HG02885 (cell line): Measurements from ENCODE around the gene ZNF804B.

Experiments
- ATAC-seq: cut with Tn5 transposase; IDR thresholded peaks from one replicate; pipeline ENCODE4 v1.9.1; 2021; ENCODE audit warnings: mild to moderate bottlenecking; ENCODE audit not compliant: unreplicated experiment, poor library complexity

The ZNF804B gene

DNA sequence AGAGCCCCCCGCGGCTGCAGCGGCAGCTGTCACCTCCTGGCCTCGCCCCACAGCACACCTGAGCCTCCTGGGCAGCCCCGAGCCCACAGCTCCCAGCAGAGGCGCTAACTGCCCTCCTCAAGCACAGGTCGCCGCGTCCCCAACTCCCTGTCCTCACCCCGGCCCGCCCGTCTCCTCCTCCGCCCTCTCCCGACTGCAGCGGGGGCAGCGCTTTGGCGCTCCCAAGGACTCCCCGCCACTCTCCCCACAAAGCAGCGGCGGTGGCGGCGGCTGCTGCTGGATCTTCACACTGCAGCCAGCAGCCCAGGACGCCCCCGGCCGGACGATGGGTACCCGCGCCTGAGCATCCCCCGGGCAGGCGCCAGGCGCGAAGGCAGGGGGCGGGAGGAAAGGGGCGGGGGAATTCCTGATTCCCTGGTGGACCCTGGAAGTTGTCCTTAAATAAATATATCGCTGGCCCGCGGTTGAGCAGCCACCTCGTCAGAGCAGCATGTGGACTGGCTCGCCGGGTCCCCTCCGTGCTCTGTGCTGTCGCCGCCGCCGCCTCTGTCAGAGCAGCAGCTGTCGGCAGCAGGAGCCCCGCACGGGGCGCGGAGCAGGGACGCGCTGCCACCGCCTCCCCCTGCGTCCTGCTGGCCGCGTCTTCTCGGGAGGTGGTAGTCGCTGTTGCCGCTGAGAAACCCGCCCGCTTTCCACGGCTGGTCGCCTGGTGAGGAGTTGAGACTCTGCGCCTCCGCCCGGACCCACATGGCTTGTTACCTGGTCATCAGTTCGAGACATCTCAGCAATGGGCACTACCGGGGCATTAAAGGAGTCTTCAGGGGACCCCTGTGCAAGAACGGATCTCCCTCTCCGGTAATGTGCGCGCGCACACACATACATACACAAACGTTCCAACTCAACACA, at the start of gene ZNF804B:
Gene ZNF804B (plus strand): TSS at position 471 of the 906 bp plus-strand sequence. CDS start 277 bp downstream, at position 748.
- ATAC-seq: no peak

DNA sequence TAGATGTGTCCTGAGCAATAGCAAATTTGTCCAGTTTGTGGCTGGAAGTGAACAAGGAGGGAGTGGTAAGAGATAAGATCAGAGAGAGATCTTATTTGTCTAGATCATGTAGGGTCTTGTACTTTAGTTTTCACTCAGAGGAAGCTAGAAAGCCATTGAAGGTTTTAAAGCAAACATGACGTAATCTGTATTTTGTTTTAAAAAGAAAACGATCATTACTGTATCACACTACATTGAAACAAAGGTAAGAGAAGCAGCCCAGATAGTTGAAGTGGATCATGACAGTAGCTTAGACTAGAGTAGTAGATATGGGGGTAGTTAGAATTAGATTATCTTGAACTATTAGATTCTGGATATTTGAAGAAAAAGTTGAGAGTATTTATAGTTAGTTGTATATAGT, 23.6 kb upstream of the ZNF804B start:
- ATAC-seq: no peak

DNA sequence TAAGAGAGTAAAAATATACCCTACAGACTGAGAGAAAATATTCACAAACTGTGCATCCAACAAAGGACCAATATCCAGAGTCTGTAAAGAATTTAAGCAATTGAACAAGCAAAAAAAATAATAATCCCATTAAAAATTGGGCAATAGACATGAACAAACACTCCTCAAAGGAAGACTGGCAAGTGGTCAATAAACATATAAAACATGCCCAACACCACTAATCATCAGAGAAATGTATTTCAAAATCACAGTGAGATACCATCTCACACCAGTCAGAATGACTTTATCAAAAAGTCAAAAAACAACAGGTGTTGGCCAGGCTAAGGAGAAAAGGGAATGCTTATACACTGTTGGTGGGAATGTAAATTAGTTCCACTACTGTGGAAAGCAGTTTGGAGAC, 21.9 kb upstream of the ZNF804B start:
- no peak for ATAC-seq

DNA sequence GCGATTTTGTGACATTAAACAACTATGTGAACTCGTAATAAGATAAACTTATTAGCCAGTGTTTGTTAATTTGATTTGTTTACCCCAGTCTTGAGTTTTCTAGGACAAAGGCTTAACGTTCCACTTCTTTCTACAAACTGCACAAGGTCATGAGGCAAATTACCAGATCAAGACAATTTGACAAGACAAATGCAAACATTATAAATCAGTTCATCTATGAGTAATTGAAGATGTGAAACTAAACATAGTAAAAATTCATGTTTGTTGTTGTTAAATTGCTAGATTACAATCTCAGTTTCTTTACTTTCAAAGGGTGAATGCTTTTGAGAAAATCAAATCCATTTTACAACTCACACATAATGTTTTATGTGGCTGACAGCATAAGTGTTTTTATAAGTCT, 13.4 kb upstream of the ZNF804B start:
- no peak for ATAC-seq

DNA sequence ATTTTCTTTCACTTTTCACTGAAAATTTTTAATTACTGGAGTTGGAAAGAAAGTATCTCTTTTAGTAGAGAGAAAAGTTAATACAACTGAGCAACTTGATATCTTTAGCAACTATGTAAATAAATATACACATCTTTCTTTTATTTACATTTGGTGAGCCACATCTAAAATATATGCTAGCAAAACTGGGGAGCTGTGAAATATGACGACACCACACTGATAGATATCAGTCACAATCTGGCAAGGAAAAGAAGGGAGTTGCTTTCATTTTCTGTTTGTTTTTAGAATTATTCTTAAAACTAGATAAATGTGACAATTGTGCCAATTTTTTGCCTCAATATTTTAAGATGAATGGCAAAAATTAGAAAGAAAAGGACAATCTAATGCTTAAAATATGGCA, 2.7 kb upstream of the ZNF804B start:
- no peak for ATAC-seq

DNA sequence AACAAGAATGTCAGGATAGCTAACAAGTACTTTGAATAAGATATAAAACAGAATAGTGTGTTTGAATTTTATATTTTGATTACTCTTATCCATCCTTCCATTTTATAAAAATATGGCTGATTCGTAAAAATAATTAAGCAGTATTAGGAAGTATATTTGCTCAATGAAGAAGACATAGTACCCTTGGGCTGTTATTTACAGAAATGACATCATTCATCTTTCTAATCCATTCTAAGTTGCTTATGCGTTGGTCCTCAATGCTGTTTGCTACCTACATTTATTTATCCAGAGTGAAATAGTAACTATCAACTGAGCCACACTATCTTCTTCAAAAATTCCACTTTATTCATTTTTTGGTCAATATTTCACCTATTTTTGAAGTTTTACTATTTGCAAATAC, 2.1 kb upstream of the ZNF804B start:
- ATAC-seq: no peak

DNA sequence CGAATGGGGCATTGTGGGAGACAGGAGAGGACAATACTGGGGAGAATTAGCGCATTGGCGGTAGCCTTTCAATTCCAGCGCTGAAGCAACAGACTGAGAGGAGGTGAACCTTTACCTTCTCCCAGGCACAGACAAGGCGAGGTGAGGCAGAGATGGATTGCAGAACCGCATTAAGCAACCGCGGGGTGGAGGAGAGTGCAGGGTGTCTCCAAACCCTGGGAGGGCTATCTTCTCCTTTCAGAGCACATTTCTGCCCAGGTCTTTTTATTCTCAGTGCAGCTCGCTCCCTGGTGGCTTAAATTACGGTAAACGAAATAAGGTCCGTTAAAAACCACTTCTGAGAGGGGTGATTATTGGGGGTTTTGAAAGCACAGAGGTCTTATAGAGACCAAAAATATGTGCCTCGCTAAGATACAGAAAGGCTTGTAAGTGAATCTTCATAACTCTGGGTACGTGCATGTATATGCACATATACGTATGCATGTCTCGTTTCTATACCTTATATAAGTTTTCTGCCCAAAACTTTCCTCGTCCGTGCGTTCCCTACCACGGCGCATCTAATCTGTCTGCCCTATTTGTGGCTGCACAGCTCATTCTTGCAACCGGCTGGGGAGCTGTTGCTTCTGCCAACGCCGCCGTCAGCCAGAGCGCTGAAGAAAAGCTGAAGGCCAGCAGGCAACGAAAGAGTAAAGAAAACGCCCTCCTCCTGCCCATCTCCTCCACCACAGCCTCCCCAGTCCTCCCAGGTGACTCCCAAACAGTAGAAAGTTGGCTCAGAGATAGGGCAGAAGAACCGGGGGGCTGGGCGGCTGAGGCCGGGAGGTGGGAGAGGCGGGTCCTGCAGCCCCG, 895 bp upstream of the ZNF804B start:
- no peak for ATAC-seq

DNA sequence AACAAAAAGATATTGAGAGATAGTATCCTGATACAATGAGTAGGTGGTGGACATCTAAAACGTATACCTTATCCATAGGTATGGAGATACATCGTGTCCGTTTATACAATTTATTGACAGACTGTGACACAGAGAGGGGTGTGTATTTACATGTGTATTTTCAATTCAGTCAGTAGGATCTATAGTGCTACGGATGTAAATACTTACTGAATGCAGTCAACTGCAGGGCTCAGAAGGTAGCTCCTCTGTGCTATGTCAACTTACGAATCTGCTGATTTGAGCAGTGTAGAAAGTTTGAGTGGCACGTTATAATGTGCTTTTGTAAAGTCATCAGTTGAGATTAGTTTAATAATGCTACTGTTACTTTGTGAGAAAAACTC, 626 bp downstream of the ZNF804B start:
- ATAC-seq: no peak

DNA sequence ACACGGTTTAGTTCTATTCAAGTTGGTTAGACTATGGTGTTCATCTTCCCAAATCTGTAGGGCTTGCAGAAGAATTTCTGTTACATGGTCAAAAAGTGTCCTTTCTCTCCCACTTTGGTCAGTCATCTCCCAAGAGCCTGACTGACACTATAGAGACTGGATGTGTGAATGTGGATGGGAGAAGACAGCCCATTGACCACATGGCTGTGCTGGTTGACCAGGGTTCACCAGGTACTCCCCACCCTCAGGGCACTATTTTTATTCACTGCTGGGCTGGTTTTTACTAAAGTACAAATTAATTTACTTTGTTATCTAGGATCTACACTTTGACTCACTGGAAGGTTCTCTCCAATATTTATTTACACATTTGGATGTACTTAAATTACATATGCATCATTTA, 2.3 kb downstream of the ZNF804B start:
- ATAC-seq: no peak

DNA sequence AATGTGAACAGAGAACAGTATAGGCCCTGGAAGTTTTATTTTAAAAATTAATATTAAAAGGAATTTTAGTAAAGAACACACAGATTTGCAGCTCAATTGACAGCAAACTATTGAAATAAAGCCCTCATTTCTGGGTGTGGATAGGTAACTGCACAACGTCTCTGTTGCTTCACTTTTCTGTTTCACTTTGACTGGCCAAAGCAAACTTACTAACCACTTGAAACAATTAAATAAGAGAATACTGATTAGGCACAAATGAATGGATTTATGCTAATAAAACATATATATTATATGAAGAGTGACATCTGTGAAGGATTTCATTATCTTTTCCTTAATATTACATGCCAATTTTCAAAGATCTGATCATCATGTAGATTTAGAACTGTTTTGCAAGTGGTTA, 11.9 kb downstream of the ZNF804B start:
- ATAC-seq: peak; percentile 84

DNA sequence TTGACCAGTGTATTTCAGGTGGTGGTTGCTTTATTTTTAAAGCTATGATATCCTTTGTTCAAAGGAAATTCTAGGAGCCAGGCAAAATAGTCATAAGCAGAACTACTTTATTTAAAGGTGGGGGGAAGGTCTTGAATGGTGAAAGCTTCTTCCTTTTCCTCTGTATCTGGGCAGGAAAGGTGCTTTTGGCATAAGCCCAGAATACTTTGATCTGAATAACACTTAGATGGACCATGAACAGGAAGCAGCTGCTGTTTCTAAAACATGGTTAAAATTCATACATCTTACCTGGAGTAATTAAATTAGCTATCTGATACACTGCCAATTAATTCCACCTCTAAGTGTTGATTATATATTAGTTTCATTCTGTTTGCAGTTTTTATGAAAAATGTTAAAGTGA, 13.3 kb downstream of the ZNF804B start:
- ATAC-seq: no peak

DNA sequence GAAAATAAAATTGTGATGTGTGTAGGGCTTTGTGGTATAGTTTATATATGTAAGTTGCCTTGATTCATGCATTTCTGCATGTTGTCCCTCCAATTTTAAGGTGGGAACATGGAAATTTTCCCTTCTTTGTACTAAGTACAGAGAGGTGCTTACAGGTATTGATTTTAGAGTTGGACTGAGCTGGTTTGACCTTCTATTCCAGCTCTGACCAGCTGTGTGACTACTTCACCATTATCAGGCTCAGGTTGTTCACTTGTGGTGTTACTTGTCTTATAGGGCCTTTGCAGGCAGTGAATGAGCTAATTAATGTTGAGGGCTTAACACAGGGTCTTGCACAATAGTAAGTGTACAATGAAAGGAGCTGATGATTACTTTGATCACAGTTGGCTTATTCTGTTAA, 16.3 kb downstream of the ZNF804B start:
- ATAC-seq: no peak

DNA sequence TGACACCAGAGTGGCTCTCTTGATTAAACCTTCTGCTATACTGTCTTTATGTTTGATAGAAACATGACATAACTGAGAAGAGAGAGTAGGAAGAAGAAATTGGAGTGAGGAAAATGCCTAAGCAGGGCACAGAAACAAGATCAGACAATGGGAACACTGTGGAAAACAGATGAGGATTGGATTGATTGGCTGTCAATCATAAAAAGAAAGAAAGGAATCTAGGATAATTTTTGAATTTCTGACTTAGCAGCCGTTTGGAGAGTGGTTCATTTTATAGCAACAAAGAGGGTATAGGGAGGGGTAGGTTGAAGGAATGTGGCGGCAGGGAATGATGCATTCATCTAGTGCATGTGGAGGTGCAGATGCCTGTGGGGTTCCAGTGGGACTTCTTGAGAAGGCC, 28.3 kb downstream of the ZNF804B start:
- no peak for ATAC-seq

DNA sequence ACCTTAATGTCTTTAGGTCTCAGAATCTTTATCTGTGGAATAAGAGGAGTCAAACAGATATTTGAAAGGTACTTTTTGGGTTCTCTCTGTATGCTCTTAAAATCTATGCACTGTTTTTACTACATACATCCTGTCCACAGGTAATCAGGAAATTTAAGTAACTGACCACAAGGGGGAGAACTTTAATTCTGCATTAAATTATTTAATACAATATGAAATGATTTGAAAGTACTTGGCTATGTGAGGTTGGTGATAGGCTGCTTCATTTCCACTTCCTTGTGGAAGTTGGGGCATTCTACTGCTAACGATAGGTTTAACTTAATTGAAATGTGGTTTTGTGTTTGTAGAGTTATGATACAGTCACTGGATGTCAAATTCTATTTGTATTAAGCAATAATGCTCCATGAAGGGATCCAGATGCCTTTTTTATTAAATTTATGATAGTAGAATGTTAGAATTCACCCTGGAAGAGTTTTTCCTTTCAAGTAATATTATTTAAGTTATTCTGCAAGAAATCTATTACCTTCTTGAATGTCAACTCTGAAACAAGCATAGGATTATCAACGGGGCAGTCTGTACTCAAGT, 30.1 kb downstream of the ZNF804B start:
- no peak for ATAC-seq

DNA sequence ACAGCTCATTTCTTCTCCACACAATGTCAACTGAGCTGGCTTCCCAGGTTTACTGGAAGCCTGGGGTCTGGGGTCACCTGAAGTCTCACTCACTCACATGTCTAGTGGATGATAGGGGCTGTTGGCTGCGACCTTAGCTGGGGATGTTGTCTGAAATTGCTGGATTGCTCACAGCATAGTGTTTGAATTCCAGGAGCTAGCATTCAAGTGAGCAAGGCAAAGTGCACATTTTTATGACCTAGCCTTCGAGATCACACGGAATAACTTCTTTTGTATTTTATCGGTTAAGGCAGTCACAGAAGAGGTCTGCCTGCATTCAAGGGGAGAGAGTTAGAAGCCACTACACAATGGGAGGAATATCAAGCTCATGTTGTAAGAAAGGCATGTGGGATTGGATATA, 32.4 kb downstream of the ZNF804B start:
- no peak for ATAC-seq

DNA sequence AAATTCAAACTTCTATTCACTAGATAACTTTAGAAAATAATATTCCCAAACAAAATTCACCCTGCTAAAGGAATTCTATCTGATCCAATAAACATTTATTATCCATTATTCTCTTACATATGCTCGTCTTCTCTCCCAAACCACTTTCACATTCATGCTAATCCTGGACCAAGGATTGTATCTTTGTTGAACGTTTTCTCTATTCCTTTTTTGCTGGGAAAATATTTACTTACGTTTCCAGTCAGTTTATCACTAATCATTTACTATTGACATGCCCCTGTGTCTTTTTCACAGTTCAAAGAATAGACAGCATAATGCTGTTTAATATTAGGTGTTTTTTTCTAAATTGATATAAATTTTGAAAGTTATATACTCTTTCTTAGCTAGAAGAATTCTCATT, 32.9 kb downstream of the ZNF804B start:
- no peak for ATAC-seq

DNA sequence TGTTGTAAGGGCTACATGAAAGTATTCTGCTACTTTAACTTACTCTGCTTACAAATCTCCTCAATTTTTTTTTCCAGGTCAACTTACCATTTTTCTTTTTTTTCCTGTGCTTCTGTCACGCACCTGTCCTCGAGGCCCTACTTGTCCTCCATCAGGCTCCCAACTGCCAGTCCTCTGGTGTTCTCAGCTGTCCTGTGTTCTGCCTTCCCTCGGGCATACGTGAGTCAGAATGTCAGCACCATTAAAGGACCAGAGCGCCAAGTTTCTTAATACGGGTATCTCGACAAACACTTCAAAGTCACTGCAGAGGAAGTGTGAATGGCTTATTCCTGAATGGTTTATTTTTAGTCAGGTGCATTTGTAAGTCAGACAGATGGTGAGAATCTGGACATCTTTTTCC, 36.1 kb downstream of the ZNF804B start, which contains the start of gene TEX47:
Gene TEX47 (minus strand): TSS at position 185 of the 400 bp plus-strand sequence. CDS start 795 bp downstream, outside the sequence.
- no peak for ATAC-seq

DNA sequence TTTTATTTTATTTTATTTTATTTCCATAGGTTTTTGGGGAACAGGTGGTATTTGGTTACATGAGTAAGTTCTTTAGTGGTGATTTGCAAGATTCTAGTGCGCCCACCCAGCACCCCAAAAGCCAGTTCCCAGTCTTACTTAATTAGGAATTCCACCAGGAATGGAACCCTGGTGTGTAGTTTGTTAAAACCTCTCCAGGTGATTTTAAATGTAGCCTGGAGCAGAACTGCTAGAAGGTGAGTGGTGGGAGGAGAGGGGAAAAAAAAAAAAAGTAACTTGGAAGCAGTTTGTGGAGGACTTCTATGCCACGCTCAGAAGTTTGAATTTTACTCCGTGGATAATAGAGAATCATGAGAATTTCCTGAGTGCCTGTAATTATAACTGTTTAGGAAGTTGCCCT, 41.5 kb downstream of the ZNF804B start:
- no peak for ATAC-seq

DNA sequence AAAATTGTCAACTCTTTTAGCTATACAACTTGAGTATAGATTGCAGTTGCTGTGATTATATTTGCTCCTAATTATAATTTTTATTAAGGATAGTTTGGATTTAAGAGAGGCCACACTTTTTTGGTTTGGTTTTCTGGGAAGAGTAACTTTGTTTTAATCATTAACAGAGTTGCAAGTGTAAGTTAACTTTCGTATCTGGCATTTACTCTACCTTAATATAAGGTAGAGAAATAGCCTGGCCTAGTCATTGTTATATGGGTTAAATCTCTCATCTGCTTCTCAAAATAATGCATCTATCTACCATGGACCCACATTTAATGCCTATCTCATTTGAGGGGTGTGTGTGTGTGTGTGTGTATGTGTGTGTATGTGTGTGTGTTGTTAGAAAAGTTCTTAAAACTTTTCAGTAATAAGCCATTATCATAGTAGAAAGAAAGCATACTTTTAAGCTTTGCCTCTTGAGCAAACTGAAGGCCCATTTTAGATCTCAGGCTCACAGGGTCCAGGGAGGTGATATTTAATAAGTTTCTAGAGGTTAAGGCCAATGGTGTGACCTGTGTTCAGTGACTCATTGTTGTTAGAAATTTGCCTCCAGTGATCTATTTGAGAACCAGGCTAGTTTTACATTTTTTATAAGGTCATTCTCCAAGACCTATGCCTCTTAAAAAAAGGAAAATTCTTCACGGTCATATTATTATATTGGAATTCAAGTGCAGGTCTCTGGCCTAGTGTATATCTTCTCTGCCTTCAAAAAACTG, 47.0 kb downstream of the ZNF804B start:
- ATAC-seq: no peak

DNA sequence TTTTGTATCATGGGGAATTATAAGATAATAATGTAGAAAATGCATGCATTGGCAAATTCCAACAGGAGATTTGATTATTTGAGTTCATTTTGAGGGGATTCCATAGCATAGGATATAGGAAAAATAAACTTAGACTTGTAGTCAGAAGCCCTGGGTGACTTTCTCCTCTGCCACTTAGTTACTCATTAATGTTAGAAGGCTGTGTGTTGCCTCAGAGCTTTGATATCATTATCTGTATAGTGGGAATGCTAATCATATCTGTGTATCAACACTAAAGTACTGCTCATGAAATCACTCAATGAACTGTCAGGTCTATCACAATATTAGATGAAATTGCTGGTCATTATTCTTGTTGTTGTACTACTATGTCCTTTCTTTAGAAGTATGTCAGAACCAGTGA, 59.1 kb downstream of the ZNF804B start:
- ATAC-seq: no peak
